GM12878 (cell line): ENCODE measurements around the gene H6PD. TPM values are rescaled to one million over a fixed set of nuclear protein-coding genes. Genes with fewer than 3 reads are reported as not detected.

Experiments
- ATAC-seq: fragments of 200-7000 bp; cut with Tn5 transposase; 3 replicates; pipeline ENCODE4 v1.9.1; 2020; ENCODE audit warnings: mild to moderate bottlenecking, moderate library complexity
- BruUV-seq: library from RNA; stranded (reverse); fragments of 400-500 nt; replicated peaks from 2 replicates; lab custom pipeline; 2021; lab: Mats Ljungman, UMichigan
- CTCF ChIA-PET: fragments of 300-600 bp; sonication (Branson Sonifier 250); formaldehyde crosslinking; extraction: SDS; loops from one replicate; lab custom pipeline; 2021; ENCODE audit warnings: inconsistent platforms; lab: Yijun Ruan, JAX
- POLR2A ChIA-PET: fragments of 350-600 bp; formaldehyde crosslinking; extraction: SDS; loops from one replicate; lab custom pipeline; 2021; ENCODE audit warnings: inconsistent platforms; lab: Charles Lee
- RAD21 ChIA-PET: fragments of 300-600 bp; sonication (Branson Sonifier 250); formaldehyde crosslinking; loops from one replicate; lab custom pipeline; 2023; ENCODE audit warnings: antibody characterized with exemption; ENCODE audit not compliant: unreplicated experiment; lab: Charles Lee
- SMC1A ChIA-PET: fragments of 300-600 bp; sonication (Branson Sonifier 250); formaldehyde crosslinking; loops from one replicate; lab custom pipeline; 2023; ENCODE audit not compliant: unreplicated experiment, uncharacterized antibody; lab: Charles Lee
- DNase-seq: peaks from one replicate; pipeline ENCODE4 v3.0.0-alpha.2; 2011; ENCODE audit warnings: low read depth, low spot score
- FAIRE-seq: peaks from 3 replicates; lab custom pipeline; 2011; peaks lifted over from hg19 to GRCh38; lab: Jason Lieb, UNC
- H2AFZ ChIP-seq: 2 replicates; pipeline ENCODE4 v1.6.0; 2011; ENCODE audit warnings: low read depth, low read length, control low read depth; ENCODE audit not compliant: control insufficient read depth
- H3K27ac ChIP-seq: 2 replicates; pipeline ENCODE4 v1.5.1; 2011; ENCODE audit warnings: control low read depth; ENCODE audit not compliant: control insufficient read depth, insufficient read depth
- H3K27me3 ChIP-seq, 2 experiments: replicated peaks in 1 of 2; 2 replicates each; pipeline versions ENCODE4 v1.6.0 to v1.6.1; 2011; ENCODE audit warnings: low read length in 1 of 2; ENCODE audit not compliant: control insufficient read depth in 2 of 2, insufficient read depth in 2 of 2
- H3K36me3 ChIP-seq, 2 experiments: 2 replicates each; pipeline ENCODE4 v1.5.1; 2011; ENCODE audit warnings: low read length in 1 of 2; ENCODE audit not compliant: control insufficient read depth in 2 of 2, insufficient read depth in 2 of 2
- H3K4me1 ChIP-seq: 2 replicates; pipeline ENCODE4 v1.6.1; 2011; ENCODE audit warnings: mild to moderate bottlenecking, low read length, moderate library complexity, mixed read lengths; ENCODE audit not compliant: control insufficient read depth, insufficient read depth
- H3K4me2 ChIP-seq: 2 replicates; pipeline ENCODE4 v1.6.0; 2011; ENCODE audit warnings: control low read depth; ENCODE audit not compliant: control insufficient read depth, insufficient read depth
- H3K4me3 ChIP-seq: fragments of 200-600 bp; sonication (generic); 2 replicates; pipeline ENCODE4 v1.5.1; 2016
- H3K79me2 ChIP-seq: 2 replicates; pipeline ENCODE4 v1.6.0; 2011; ENCODE audit warnings: low read length; ENCODE audit not compliant: control insufficient read depth, insufficient read depth
- H3K9ac ChIP-seq: 2 replicates; pipeline ENCODE4 v1.8.0; 2011; ENCODE audit warnings: low read length, control low read depth, mixed read lengths; ENCODE audit not compliant: control insufficient read depth, insufficient read depth
- H3K9me3 ChIP-seq: replicated peaks from 3 replicates; pipeline ENCODE4 v1.5.1; 2011; ENCODE audit warnings: mild to moderate bottlenecking, low read length; ENCODE audit not compliant: control insufficient read depth, insufficient read depth
- H4K20me1 ChIP-seq: 2 replicates; pipeline ENCODE4 v1.6.0; 2011; ENCODE audit not compliant: control insufficient read depth, insufficient read depth
- CEBPB ChIP-seq, 2 experiments: fragments of 150-350 bp in 1 of 2; IDR thresholded peaks; 2 replicates each; pipeline ENCODE4 v1.6.1; 2012 to 2014; ENCODE audit warnings: low read depth in 2 of 2, low read length in 2 of 2, borderline replicate concordance in 1 of 2, inconsistent platforms in 1 of 2
- CREM ChIP-seq: IDR thresholded peaks from 2 replicates; pipeline ENCODE4 v1.6.1; 2014; ENCODE audit warnings: antibody characterized with exemption, low read depth
- IRF4 ChIP-seq: IDR thresholded peaks from 2 replicates; pipeline ENCODE4 v1.6.1; 2011; ENCODE audit warnings: low read depth, low read length
- KAT2A ChIP-seq: conservative IDR thresholded peaks from 2 replicates; pipeline ENCODE4 v1.6.1; 2011; ENCODE audit warnings: low read depth, low read length; ENCODE audit not compliant: control insufficient read depth
- MTA3 ChIP-seq: IDR thresholded peaks from 2 replicates; pipeline ENCODE4 v1.6.1; 2012; ENCODE audit warnings: low read length, inconsistent platforms, borderline replicate concordance
- MYB ChIP-seq: fragments of 150-350 bp; IDR thresholded peaks from 2 replicates; pipeline ENCODE4 v1.6.1; 2014; ENCODE audit warnings: mild to moderate bottlenecking, low read depth, low read length, borderline replicate concordance
- POLR2A ChIP-seq: IDR thresholded peaks from 2 replicates; pipeline ENCODE4 v1.6.1; 2011; ENCODE audit warnings: low read depth, mild to moderate bottlenecking, low read length
- RELA ChIP-seq: fragments of 450-650 bp; IDR thresholded peaks from 2 replicates; pipeline ENCODE4 v1.8.0; 2014; ENCODE audit warnings: borderline replicate concordance; ENCODE audit not compliant: partially characterized antibody
- SMARCA5 ChIP-seq: fragments of 450-650 bp; IDR thresholded peaks from 2 replicates; pipeline ENCODE4 v1.6.1; 2017; ENCODE audit warnings: mild to moderate bottlenecking
- STAT1 ChIP-seq: fragments of 450-650 bp; conservative IDR thresholded peaks from 2 replicates; pipeline ENCODE4 v1.6.1; 2014; ENCODE audit warnings: antibody characterized with exemption, mild to moderate bottlenecking
- TCF7 ChIP-seq: IDR thresholded peaks from 2 replicates; pipeline ENCODE4 v1.6.1; 2014; ENCODE audit warnings: antibody characterized with exemption, borderline replicate concordance
- ZBTB33 ChIP-seq: fragments of 450-650 bp; IDR thresholded peaks from 2 replicates; pipeline ENCODE4 v1.6.1; 2017; ENCODE audit warnings: mild to moderate bottlenecking
- ZNF24 ChIP-seq: fragments of 450-650 bp; IDR thresholded peaks from 2 replicates; pipeline ENCODE4 v1.6.1; 2017; ENCODE audit warnings: antibody characterized with exemption, mild to moderate bottlenecking
- ZNF592 ChIP-seq: fragments of 450-650 bp; IDR thresholded peaks from 2 replicates; pipeline ENCODE4 v1.6.1; 2017; ENCODE audit warnings: mild to moderate bottlenecking, moderate library complexity
- WGBS: methylation state at CpG from one replicate; pipeline ENCODE4 v1.1.6; 2016; ENCODE audit warnings: low lambda C conversion rate; ENCODE audit not compliant: insufficient replicate concordance, insufficient coverage; ENCODE audit errors: missing lambda C conversion rate; 5-methylcytosine and 5-hydroxymethylcytosine counted together
- in situ Hi-C: fragments of 300-500 bp; cut with MboI; formaldehyde crosslinking; loops from 9 replicates; pipeline ENCODE4 v1.14.3; 2018; ENCODE audit warnings: mixed read lengths
- intact Hi-C: fragments of 100-400 bp; cut with micrococcal nuclease; formaldehyde crosslinking; loops from one replicate; pipeline ENCODE4 v1.14.2; 2022; ENCODE audit not compliant: unreplicated experiment
- polyA plus RNA-seq, 11 experiments: library from polyadenylated mRNA; depleted of rRNA in 4 of 11; unstranded in 6 of 11; stranded (reverse) in 5 of 11; fragments of >200 nt; fragmentation: Nextera tagmentation in 4 of 11; fragmentation: Illumina TruSeq in 1 of 11; extraction: Ambion mirVana in 4 of 11; extraction: Trizol in 1 of 11; gene quantifications; 1 replicate in 1 of 11; 2 replicates in 10 of 11; pipeline versions ENCODE4 v1.2.1 to v1.2.3, GENCODE V29; 2011 to 2016; ENCODE audit warnings: inconsistent platforms in 2 of 11, missing spikeins in 2 of 11, low read depth in 1 of 11
- total RNA-seq, 4 experiments: library from RNA; depleted of rRNA in 3 of 4; stranded (reverse); fragments of >200 nt in 3 of 4; fragmentation: Illumina TruSeq in 1 of 4; extraction: Trizol in 1 of 4; gene quantifications; 2 replicates each; pipeline versions ENCODE4 v1.2.1 to v1.2.3, GENCODE V29; 2013 to 2021
- TF ChIP-seq, protein P1 (sequence below): IDR thresholded peaks from 2 replicates; pipeline ENCODE4 v1.6.1; 2012; ENCODE audit warnings: low read length, inconsistent platforms

H6PD gene
- total and polyA plus RNA-seq, 10 of the 15 experiments (the other 5 are each of a cell fraction or from before 2014, with no cell fraction given): 1.2 to 20.7 (median 7.7) TPM

- no TSS peak for BruUV-seq
- FAIRE-seq: no peak
- POLR2A ChIA-PET: no interaction called here
These were observed 26.9 kb upstream of the H6PD start for GRCh38 chr1:9207715-9208114.

More at GRCh38 chr1:9207715-9208114, 26.9 kb upstream of the H6PD start:
- Histone ChIP-seq H3K4me1 (no peaks in the 10 kb centered on the region), H3K27me3 (no peaks in the 10 kb centered on the region), H2AFZ (no peak overlapping the region), H3K79me2 (no peaks in the 10 kb centered on the region), H4K20me1 (no peaks in the 10 kb centered on the region)
- CTCF ChIA-PET: no interaction called here
- RAD21 ChIA-PET: no interaction called here
- no peak for DNase-seq
- intact Hi-C loops (no loop called here), in situ Hi-C loops (no loop called here)
- no peak for TF ChIP-seq STAT1
- no peak for TF ChIP-seq IRF4
- no peak for TF ChIP-seq TCF7
- no peak for TF ChIP-seq KAT2A
- no peak for TF ChIP-seq SMARCA5
- no peak for TF ChIP-seq ZNF592
- TF ChIP-seq MYB: no peak
- TF ChIP-seq ZNF24: no peak
- TF ChIP-seq RELA: no peak
- no peak for TF ChIP-seq MTA3
- no peak for TF ChIP-seq CEBPB (IDR thresholded peaks at IDR 0.05; ENCODE audit: borderline replicate concordance in 1 of 2, low read depth in 2 of 2, low read length in 2 of 2)
- no peak for TF ChIP-seq ZBTB33
- TF ChIP-seq CREM: no peak
- TF ChIP-seq POLR2A: no peak
- TF ChIP-seq, protein P1, sequence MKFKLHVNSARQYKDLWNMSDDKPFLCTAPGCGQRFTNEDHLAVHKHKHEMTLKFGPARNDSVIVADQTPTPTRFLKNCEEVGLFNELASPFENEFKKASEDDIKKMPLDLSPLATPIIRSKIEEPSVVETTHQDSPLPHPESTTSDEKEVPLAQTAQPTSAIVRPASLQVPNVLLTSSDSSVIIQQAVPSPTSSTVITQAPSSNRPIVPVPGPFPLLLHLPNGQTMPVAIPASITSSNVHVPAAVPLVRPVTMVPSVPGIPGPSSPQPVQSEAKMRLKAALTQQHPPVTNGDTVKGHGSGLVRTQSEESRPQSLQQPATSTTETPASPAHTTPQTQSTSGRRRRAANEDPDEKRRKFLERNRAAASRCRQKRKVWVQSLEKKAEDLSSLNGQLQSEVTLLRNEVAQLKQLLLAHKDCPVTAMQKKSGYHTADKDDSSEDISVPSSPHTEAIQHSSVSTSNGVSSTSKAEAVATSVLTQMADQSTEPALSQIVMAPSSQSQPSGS: no peak
- TF ChIP-seq, all 136 proteins: peak for 0
- no peak overlapping the region for H3K9ac ChIP-seq
- H3K27ac ChIP-seq: no peak overlapping the region
- no peak overlapping the region for H3K4me2 ChIP-seq
- no peaks in the 10 kb centered on the region for H3K36me3 ChIP-seq
- no peak for ATAC-seq
- WGBS: 90% methylated on average over 5 of the region's 5 CpGs
- no peak overlapping the region for H3K4me3 ChIP-seq
- H3K9me3 ChIP-seq: no peaks in the 10 kb centered on the region
- SMC1A ChIA-PET: no interaction called here
